Measurements from ENCODE around the gene CDK5RAP3.
"Not testable (repeated sequence)": the region's sequence is repeated elsewhere in the genome, so short reads cannot be mapped to it uniquely, and the experiment has no call there.

CDK5RAP3 gene, protein sequence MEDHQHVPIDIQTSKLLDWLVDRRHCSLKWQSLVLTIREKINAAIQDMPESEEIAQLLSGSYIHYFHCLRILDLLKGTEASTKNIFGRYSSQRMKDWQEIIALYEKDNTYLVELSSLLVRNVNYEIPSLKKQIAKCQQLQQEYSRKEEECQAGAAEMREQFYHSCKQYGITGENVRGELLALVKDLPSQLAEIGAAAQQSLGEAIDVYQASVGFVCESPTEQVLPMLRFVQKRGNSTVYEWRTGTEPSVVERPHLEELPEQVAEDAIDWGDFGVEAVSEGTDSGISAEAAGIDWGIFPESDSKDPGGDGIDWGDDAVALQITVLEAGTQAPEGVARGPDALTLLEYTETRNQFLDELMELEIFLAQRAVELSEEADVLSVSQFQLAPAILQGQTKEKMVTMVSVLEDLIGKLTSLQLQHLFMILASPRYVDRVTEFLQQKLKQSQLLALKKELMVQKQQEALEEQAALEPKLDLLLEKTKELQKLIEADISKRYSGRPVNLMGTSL

DNA sequence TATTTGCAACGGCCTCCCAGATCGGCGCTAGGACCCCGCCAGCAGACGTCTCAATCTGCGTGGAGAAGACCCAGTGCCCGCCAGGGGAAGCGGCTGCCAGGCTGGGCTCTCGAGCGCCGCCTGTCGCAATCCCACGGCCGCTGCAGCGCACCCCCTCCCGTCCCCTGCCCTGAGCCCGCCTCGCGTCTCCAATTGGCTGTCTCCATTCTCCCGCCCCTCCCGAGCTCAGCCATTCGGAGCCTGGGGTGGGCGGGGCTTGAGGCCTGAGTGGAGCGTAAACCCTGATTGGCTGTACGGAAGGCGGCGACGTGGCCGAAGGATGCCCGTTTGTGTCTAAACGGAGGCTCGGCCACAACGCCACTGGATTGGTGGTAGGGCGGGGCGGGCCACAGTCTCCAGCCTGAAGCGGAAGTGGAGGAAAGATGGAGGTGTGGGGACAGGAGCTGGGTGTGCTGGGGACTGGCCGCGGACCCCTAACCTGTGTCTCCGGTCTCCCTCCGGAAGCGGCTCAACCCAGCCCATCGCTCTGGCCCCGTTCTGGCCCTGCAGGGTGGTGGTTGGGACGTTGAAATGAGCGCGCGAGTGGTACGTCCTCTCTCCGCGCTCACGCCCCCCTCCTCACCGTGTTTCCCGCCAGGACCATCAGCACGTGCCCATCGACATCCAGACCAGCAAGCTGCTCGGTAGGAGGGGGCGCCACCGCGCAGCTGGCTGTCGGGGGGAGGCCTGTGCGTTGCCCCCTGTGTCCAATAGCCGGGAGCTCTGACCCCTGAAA lies at the start of gene CDK5RAP3:
CDK5RAP3 (plus strand) TSS at position 389 of the 775 bp plus-strand sequence; CDS start at position 423, 34 bp downstream.
- peak; percentile 100 for DNase-seq

DNA sequence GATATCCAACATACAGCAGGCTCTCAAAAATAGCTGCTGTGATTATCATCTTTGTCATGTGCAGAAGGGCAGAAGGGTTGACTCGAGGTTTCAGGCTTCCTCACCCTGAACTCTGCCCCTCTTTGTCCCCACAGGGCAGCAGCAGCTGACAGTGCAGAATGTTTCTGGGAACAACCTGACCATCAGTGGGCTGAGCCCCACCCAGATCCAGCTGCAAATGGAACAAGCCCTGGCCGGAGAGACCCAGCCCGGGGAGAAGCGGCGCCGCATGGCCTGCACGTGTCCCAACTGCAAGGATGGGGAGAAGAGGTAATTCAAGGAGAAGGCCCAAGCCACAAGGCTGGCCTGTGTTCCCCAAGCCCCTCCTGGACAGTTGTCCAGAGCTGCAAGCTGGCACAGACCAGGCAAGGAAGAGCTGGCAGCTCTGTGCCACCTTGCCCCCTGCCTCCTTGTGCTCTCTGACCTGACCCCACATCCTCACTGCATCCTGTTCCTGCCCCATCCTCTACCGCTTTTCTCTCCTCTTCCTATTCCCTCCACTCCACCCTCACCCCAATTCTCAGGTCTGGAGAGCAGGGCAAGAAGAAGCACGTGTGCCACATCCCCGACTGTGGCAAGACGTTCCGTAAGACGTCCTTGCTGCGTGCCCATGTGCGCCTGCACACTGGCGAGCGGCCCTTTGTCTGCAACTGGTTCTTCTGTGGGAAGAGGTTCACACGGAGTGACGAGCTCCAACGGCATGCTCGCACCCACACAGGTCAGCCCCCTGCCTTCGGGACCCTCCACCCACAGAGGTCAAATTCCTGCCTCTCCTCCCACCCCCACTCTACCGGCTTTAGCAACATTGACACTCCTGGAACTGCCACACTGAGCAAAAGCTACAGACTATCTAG lies 45.9 kb upstream of the CDK5RAP3 start:
- DNase-seq: no peak

DNA sequence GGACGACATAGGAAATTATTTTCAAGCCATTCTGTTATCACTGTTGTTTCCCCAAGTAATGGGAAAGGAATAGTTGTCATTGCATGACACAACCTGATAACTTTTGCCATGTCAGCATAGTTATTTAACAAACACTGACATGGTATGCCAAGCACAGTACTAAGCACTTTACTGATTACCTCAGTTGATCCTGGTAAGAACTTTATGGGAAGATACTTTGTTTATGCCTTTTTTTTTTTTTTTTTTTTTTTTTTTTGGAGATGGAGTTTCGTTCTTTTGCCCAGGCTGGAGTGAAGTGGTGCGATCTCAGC lies 45.3 kb upstream of the CDK5RAP3 start:
- DNase-seq: no peak

DNA sequence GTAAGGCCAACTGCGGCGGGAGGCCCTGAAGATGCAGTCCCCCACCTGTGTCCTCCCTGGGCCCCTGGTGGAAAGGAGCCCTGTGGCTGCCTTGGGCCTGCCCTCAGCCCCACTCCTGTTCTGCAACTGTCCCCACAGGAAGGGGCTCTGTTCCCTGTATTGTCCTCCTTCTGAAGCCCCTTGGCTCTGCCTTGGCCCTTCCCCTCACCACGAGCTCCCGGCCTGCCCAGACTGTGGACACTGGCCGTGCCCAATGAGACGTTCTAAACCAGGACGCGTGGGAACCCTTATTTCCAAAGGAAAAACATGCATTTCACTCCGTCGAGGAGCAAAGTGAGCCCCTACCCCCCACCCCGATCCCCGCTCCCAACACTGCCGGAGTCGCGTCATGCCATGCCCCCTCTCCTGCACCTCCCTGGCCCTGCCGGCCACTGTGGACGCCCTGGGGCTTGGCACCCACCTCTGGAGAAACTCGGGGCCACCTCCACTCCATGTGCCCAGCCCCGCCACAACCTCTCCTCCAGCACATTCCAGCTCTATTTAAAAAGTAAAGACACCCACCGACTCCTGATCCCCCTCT lies 43.0 kb upstream of the CDK5RAP3 start:
- no peak for DNase-seq

DNA sequence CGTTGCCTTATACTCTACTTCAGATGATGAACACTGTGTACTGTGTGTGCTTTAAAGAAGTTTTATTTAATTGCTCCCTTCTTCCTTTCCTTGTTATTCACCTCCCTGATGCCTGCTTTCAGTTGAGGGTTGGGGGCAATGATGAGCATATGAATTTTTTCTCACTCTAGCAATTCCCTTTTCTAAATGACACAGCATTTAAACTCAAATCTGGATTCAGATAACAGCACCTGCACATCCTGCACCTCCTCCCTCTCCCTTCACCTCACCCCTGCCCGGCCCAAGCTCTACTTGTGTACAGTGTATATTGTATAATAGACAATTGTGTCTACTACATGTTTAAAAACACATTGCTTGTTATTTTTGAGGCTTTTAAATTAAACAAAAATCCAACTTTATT lies 42.5 kb upstream of the CDK5RAP3 start:
- DNase-seq: peak; percentile 57

DNA sequence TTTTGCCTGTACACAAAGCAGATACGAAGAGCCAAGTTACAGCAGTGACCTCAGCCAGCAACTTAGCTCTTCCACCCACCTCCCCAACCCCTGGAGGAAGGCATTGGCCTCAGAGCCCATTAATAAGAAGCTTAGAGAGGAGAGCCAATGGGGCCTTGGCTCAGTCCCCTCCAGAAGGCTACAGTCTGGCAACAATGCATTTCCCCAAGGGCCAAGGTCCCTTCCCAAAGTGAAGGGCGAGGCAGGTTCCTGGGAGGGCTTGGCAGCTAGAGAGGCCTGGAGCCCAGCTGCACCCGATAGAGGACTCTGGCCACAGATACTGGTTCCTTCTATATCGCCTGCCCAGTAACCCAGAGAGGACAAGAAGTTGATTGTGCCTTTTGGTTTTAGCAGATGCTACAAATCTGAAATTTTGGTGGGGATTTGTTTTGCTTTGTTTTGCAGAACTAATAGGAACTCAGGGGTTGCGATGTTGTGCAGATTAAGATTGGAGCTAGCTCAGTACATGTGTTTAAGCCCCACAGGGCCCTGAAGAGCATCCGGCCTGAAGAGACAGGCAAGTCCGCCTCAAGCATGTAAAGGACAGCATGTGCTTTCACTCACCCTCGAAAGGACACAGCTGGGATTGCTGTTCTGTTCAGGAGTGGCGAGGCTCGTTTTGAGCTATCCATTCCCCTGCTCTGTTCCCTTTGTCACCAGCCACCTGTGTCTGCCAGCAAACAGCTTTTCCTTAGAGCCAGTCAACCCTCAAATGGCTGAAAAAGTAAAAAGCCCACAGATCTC lies 41.5 kb upstream of the CDK5RAP3 start:
- no peak for DNase-seq

DNA sequence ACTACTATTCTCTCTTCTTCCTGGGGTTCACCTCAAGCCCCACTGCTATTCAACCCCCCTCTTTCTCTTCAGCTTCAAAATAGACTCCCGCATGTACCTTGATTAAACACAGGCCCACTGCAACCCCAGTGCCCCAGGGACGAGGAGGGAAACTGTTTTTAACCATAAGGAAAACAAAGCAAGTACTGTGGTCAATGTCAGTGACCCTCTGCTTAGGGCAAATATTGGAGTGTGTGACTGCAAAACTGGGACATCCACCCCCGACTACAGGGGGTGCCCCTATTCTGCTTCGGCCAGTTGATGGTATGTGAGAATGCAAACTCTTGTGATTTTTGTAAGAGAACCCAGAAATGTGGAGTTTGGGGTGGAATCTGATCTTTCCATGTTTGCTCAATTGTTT lies 39.1 kb upstream of the CDK5RAP3 start:
- DNase-seq: no peak

DNA sequence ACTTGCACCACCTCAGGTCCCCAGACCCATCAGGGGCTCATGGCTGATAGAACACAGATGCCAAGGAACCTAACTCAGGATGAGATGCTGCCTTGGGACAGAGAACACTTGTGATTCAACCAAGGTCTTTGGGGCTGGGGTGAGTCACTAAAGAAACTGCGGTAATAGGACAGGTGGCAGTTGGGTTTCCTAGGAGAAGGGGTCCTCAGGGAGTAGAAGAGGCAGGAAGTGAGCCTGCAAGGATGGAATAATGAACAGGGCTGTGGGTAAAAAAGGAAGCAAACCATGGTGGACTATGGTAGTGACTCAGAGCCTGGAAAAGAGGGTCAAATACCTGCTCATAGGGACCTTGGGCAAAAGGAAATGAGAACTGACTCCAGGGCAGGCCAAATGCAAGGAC lies 36.1 kb upstream of the CDK5RAP3 start:
- DNase-seq: no peak

DNA sequence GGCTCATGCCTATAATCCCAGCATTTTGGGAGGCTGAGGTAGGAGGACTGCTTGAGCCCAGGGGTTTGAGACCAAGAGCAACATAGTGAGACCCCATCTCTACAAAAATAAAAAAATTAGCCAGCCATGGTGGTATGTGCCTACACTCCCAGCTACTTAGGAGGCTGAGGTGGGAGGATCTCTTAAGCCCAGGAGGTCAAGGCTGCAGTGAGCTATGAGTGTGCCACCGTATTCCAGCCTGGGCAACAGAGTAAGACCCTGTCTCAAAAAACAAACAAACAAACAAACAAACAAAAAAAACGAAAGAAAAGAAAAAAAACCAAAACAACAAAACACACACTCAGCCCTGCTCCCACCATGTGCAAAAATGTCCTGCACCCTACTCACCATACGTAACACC lies 35.4 kb upstream of the CDK5RAP3 start:
- DNase-seq: not testable (repeated sequence)

DNA sequence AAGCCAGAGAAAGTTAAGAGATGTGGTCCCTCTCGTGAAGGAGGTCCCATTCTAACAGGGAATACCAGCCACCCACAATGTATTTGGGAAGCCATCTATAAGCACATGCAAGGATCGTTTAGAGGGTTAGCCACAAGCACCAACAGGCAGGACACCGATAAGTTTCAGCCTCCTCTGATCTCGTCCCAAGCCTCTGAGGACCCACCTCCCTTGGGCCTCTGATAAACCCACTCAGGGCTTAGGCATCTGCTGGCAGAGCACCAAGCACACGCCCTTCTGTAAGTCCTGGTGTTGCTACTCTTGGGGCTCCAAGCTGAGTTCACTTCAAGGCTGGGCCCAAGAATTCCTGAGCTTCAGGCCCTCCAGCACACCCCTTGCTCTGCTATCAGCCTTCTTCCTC lies 35.0 kb upstream of the CDK5RAP3 start:
- peak; percentile 95 for DNase-seq

DNA sequence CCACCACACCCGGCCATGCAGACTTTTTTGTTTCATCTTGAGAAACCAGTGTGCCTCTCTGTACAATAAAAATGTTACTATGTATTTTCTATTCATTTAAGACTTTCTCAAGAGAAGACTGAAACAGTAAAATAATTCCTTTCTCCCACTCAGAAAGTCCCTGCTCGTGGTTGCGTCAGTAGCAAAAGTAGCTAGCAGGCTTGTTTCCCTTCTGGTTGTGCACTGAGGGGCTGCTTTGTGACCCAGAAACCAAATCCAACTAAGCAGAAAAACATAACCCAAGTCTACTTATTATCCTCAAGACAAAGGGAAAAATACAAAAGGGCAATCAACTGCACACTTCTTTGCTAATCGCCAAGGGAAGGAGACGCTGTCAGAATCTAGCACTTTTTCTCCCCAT lies 33.0 kb upstream of the CDK5RAP3 start:
- DNase-seq: no peak

DNA sequence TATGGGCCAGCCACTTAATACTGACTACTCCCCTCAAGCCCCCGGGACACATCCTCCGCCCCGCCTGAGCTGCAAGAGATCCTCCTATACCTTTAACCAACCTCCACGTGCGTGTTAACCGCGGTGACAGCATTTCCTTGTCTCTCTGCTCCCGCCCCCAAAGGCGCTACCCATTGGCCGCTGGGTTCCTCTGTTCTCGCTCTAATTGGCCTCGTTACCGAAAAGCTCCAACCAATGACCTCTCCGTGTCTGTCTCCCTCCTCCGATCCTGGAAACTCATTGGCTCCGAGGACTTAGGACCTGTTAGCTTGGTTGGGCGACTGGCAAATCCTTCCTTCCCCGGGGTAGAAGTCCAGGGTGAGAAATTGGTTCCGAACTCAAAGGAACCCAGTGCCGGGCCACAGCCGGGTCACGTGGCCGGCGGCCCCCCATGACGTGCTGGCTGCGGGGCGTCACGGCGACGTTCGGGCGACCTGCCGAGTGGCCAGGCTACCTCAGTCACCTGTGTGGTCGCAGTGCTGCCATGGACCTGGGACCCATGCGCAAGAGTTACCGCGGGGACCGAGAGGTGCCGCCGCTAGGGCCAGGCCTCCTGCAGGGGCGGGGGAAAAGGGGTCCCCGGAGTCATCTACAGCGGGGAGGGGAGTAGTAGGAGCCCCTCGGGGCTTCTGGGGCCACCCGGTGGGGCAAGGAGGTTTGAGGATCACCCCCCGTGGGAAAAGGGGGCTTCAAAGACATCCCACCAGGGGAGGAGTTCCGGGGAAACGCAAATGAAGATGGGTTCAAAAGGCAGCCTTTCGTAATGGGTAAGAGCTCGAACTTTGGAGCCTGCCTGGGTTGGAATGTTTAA lies 29.4 kb upstream of the CDK5RAP3 start, which contains the start of gene PNPO:
PNPO (plus strand) TSS at position 326 of the 850 bp plus-strand sequence; CDS start at position 431, 105 bp downstream.
- DNase-seq: peak; percentile 99

DNA sequence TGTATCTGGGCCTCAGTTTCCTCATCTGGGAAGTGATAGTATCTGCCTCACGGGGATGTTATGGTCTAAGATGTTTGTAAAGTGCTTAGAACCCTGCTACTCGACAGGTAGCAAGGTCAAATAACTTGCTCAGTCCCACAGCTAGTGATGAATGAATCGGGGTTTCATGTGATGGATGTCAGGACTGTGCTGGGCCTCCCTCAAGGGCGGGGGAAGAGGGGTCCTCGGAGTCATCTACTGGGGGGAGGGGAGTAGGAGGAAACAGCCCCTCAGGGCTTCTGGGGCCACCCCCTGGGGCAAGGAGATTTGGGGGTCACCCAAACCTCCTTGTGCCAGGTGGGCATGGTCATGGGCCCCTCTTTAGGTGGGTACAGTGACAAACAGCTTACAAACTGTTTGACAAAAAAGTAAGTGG lies 28.8 kb upstream of the CDK5RAP3 start:
- no peak for DNase-seq

DNA sequence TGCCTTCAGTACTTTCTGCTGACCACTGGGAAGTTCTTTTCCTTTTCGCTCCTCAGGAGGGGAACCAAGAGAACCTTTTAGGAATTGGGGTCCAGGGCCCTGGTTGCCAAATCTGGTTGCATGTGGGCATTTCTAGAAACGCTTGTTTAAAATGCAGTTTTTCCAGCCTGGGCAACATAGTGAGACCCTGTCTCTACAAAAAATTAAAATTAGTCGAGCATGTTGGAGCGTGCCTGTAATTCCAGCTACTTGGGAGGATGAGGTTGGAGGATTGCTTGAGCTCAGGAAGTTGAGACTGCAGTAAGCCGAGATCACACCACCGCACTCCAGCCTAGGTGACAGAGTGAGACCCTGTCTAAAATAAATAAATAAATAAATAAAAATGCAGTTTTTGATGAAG lies 28.3 kb upstream of the CDK5RAP3 start:
- DNase-seq: no peak

DNA sequence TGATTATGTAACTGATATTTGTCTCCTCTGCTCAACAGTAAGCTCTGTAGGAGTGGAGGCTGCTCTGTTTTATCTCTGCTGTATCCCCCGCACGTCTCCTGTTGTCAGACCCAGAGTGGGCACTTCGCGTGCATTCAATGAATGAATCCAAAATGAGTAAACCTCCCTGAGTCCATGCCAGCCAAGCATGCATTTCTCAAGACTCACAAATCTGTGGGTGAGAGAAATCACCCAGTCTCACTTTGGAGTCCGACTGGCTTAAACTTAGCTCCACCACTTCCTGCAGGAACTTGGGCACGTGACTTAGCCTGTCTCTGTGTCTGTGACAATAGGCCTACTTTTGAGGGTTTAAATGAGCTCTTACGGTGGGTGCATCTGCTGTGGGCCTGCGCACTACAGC lies 25.8 kb upstream of the CDK5RAP3 start:
- no peak for DNase-seq

DNA sequence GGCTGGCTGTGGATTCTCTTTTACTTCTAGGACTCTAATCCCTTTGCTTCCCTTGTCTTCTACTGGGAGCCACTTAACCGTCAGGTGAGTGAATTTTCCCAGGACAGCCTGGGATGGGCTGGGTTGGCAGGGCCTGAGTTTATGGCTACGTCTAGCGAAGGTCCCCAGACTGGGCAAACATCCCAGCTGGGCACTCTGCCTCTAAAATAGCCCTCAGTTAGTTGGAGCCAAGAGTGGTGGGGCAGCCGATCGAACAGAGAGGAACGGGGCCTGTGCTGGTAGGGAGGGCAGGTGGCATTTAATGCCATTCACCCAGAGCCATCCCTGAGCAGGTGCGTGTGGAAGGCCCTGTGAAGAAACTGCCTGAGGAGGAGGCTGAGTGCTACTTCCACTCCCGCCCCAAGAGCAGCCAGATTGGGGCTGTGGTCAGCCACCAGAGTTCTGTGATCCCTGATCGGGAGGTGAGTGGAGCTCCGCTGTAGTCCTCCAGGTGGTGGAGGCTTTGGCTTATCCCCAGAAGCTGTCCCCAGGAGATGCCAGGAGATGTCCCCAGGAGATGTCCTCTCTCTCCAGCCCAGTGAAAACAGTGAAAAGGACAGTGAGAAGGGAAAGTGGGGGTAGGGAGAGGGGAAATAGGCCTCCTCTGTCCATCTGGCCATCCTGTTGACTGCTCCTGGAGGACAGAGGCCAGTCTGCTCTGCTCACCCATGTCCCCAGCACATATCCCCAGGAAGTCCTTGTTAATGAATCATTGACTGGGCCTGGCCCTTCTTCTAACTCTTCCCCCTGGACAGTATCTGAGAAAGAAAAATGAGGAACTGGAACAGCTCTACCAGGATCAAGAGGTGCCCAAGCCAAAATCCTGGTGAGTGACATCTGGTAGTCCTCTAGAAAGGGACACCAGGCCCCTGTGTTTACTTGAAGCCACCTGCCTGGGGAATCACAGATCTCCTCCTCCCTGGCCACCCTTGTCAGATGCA lies 25.1 kb upstream of the CDK5RAP3 start:
- DNase-seq: no peak

DNA sequence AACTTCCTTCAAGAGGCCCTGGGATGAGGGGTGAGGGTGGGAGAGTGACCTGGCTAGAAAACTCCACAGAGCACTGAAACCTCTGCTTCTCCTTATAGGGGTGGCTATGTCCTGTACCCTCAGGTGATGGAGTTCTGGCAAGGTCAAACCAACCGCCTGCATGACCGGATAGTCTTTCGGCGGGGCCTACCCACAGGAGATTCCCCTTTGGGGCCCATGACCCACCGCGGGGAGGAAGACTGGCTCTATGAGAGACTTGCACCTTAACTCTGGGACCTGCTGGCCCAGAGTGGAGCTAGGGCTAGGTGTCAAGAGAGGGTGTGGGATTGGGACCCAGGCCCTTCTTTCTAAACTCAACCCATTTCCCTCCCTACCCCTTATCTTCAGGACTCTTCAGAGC lies 24.4 kb upstream of the CDK5RAP3 start:
- no peak for DNase-seq

DNA sequence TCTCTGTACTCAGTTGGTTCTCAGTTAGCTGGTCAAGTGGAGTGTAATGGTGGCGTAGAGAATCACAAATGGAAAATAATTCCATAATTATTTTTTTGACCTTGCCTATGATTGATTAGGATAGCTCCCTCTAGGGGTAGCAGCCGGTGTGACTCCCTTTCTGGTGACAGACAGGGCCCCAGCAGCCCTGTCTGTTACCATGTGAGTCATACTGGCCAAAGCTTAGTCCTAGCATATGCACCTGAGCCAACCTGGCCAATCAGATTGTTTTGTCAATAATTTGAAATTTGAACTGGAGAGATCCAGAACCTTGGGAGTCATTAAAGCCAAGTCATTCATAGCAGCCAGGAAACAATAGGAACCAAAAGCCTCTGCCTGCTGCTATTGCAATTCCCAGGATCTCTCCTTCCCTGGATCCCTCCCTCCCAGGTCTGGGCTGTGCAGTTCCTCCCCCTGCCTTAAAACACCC lies 23.9 kb upstream of the CDK5RAP3 start:
- peak; percentile 90 for DNase-seq

DNA sequence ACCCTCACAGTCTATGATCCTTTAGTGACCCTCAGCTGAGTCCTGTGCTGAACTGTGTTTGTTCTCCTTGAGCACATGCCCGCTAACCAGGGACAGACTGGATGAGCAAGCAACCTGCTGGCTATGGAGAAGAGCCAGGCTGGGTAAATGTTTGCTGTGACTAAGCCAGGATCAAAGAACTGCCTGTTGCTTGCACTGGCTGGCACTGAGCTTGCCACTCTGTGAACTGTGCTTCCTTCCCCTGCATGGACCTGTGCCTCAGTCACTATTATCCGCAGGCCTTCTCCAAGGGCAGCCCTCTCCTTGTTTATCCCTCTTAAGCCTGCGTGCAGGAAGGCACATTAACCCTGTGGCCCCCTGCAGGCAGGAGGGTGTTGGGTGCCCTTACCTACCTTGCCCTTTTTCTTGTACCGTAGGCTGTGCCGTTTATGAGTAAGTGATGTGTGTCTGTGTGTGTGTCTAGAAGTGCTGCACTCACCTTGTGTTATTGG lies 22.2 kb upstream of the CDK5RAP3 start:
- no peak for DNase-seq
